GM21786 (cell line): ENCODE results near the gene MBNL1.
"Not testable (repeated sequence)": the region's sequence is repeated elsewhere in the genome, so short reads cannot be mapped to it uniquely, and the experiment has no call there.

ENCODE experiments used
- ATAC-seq: cut with Tn5 transposase; IDR thresholded peaks from one replicate; pipeline ENCODE4 v1.9.1; 2021; ENCODE audit not compliant: unreplicated experiment

MBNL1 gene

DNA sequence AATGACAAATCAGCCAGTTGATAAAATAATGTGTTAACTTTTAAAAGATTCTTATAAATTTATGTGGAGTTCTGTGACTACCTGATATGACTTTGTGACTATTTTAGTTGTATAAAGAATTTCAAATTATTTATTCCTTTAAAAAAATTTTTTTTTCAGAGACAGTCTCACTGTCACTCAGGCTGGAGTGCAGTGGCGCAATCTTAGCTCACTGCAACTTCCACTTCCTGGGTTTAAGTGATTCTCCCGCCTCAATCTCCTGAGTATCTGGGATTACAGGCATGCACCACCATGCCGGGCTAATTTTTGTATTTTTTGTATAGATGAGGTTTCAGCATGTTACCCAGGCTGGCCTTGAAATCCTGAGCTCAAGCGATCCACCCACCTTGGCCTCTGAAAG is 48.5 kb downstream of the MBNL1 start:
- ATAC-seq = no peak

DNA sequence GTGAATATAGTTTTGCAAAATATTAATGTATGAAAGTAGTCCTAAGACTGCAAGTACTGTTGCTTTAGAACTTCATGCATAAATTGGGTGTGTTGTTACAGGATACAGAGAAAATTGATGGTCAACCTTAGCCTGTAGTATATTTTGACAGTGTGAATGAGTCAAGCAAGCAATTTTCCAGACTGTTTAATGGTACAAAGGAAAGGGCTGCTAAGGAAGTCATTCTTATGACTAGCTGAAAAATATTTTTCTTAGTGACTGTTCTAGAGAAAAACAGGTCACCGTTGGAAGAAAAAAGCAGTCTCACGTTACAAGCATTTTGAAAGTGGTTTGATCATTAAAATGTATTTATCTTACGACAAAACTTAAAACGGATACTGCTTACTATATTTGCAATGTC is 49.2 kb downstream of the MBNL1 start:
- ATAC-seq = no peak

GRCh38 chr3:152318512-152318911 is 49.8 kb downstream of the MBNL1 start:
- ATAC-seq = no peak

DNA sequence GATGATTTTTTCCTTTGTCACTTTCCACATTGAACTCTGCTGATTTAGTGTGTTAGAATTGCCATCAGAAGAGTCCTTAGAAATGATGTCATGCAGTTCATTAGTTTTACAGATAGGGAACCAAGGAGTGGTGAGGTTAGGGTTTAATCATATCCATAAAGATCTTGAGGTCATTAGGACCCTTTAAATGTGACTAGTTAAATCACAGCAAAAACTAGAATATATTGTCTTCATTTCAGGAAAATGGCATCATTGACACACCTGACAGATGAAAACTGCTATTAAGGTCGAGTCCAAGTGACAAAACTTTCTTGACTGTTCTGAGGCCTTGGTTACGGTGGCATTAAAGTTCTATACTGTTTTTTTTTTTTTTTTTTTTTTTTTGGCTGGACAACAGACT is 50.5 kb downstream of the MBNL1 start:
- no peak for ATAC-seq

DNA sequence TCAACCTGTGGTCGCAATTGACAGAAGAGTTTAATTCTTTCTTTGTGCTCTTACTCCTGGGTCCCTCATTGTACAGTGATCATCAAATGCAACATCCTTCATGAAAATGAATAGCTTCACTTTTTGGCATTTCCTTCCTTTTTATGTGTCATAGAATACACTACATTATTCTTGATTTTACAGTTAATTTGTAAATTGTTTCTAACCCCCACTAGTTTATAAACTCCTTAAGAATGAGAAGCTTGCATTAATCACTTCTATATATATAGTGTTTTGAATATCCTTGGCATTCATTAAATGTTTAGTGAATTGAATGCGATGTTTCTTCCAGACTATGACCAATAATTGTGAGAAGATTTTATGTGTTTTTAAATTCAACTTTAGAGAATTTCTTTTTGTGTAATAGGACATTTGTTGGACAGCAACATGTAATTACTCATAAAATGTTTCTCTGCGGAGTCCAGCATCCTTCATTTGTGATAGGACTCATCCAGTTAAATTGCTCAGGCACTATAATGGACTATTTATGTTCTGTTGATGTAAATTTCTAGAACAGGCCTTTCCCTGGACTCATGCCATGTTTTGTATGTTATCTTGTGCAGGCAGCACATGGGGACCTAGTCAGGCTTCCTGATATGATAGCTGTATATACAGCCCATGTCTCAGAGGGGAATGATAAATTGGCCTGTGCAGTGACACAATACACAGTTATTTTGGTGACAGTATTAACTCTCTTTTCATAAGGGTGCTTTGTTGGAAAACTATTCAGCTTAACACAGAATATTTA is 51.3 kb downstream of the MBNL1 start:
- no peak for ATAC-seq

- no peak for ATAC-seq
Observed at GRCh38 chr3:152321200-152321954, 52.6 kb downstream of the MBNL1 start.

DNA sequence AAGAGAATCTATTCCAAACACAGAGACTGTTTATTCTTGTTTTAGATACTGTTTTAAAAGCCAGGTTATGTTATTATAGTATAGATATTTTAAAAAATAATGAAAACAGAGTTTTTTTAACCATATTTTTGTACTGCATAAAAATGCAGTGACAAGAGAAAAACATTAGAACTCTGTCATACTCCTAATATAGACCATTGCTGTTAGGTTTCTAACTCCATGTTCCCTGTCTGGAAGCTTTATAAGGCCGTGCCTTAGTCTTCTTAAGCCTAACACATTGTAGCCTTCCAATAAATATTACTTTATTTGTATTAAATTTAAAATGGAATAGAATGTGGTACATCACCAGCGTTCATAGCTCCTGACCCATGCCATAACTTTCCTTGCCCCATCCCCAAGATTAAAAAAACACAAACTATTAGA is 53.2 kb downstream of the MBNL1 start:
- no peak for ATAC-seq

- peak; percentile 57 for ATAC-seq
Observed at GRCh38 chr3:152322756-152323155, 54.0 kb downstream of the MBNL1 start.

DNA sequence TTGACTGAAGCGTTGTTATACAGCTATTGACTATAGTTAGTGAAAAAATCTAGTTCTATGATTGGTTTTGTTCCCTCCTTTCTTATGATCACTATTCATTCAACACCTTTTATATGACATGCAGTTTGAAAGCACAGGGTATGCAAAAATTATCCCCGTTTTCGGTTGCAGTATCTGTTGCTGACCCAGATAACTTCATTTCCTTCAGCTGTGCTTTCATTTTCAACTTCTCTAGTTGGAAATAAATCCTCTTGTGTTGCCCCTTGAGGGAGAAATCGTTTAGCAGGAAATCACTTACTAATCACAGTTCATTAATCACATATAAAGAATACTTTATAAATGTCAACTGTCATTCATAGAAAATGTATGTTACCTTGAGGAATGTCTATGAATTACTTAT is 55.1 kb downstream of the MBNL1 start:
- peak; percentile 81 for ATAC-seq

DNA sequence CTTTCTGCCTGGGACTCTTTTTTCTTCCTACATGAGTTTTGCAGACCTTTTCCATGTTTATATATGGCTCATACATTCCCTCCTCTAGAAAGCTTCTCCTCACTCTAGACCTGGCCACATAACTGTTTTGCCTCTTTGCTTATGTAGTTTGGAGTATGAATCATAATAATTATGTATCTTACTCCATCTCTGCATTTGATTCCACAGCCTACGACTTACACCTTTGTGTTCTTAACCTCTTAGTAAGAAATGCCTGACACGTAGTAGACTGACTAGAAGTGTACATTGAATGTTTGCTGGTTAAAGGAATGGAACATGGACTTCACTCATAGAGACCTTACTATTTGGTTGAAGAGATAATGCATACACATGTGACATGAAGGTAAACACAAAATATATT is 56.4 kb downstream of the MBNL1 start:
- no peak for ATAC-seq

GRCh38 chr3:152327203-152327602 is 58.5 kb downstream of the MBNL1 start:
- no peak for ATAC-seq

- no peak for ATAC-seq
Observed at GRCh38 chr3:152328841-152329240, 60.1 kb downstream of the MBNL1 start.

GRCh38 chr3:152330559-152330958 is 61.8 kb downstream of the MBNL1 start:
- no peak for ATAC-seq

GRCh38 chr3:152331018-152331541 is 62.4 kb downstream of the MBNL1 start:
- ATAC-seq = no peak

- ATAC-seq = no peak
Observed at GRCh38 chr3:152331998-152332397, 63.3 kb downstream of the MBNL1 start.

GRCh38 chr3:152333928-152334327 is 65.2 kb downstream of the MBNL1 start:
- ATAC-seq = no peak

- ATAC-seq = no peak
Observed at GRCh38 chr3:152334761-152335160, 66.0 kb downstream of the MBNL1 start.

DNA sequence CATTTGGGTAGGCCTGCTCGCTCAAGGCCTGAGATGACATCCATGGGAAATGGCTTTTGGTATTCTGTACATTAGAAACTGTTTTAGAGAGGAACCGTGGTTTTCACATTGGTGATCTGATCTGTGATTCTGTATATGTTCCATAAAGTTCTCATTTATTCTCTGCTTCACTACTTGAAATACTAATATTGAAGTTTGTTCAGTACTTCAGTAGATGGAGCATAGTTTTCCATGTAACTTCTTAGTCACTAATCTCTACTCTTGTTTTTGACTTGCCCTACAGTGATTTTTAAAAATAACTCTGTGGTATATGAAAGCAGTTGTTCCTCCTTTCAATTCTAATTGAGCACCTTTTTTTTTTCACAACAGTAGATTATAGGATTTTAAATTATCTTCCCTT is 66.5 kb downstream of the MBNL1 start:
- ATAC-seq = no peak

DNA sequence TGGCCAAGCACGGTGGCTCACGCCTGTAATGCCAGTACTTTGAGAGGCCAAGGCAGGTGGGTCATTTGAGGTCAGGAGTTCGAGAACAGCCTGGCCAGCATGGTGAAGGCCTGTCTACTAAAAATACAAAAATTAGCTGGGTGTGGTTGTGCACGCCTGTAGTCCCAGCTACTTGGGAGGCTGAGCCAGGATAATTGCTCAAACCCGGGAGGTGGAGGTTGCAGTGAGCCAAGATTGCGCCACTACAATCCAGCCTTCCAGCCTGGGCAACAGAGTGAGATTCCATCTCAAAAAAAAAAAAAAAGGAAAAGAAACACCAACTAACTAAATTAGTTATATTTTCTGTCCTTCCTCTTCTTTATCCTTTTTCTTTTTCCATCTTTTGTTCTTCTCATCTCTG is 68.6 kb downstream of the MBNL1 start:
- not testable (repeated sequence) for ATAC-seq

- ATAC-seq = no peak
Observed at GRCh38 chr3:152338159-152338720, 69.5 kb downstream of the MBNL1 start.

GRCh38 chr3:152339881-152340505 is 71.3 kb downstream of the MBNL1 start:
- ATAC-seq = no peak
